Stomach (tissue), 9 donors: ENCODE results near the gene SRCIN1. TPM values are rescaled to one million over a fixed set of nuclear protein-coding genes. Genes with fewer than 3 reads are reported as not detected.

Experiments
- DNase-seq, 2 donors: peaks; one replicate each; pipeline versions ENCODE4 v3.0.0 to v3.0.0-alpha.2; 2013 to 2019
- H3K27ac ChIP-seq, 5 donors: fragments of 200-600 bp in 4 of 5; sonication (generic) in 4 of 5; one replicate each; pipeline ENCODE4 v1.5.1; 2013 to 2019; ENCODE audit warnings: mild to moderate bottlenecking in 1 of 5, moderate library complexity in 1 of 5
- H3K27me3 ChIP-seq, 3 donors: fragments of 200-600 bp; sonication (generic); one replicate each; pipeline ENCODE4 v1.5.1; 2017 to 2019; ENCODE audit warnings: mixed run types in 1 of 3
- H3K36me3 ChIP-seq, 4 donors: fragments of 200-600 bp; sonication (generic); 1 replicate in 3 of 4; 2 replicates in 1 of 4; pipeline ENCODE4 v1.5.1; 2016 to 2019
- H3K4me1 ChIP-seq, 4 donors: fragments of 200-600 bp; sonication (generic); one replicate each; pipeline ENCODE4 v1.5.1; 2016 to 2019
- H3K4me3 ChIP-seq, 4 donors: fragments of 200-600 bp; sonication (generic) in 3 of 4; one replicate each; pipeline ENCODE4 v1.5.1; 2016 to 2019; ENCODE audit warnings: mild to moderate bottlenecking in 1 of 4
- H3K9me3 ChIP-seq, 4 donors: fragments of 200-600 bp; sonication (generic); one replicate each; pipeline ENCODE4 v1.5.1; 2016 to 2019
- EP300 ChIP-seq: sonication (generic); formaldehyde crosslinking; IDR thresholded peaks from one replicate; pipeline ENCODE4 v1.6.1; 2017; ENCODE audit warnings: antibody characterized with exemption
- POLR2A ChIP-seq, 4 donors: fragments of 450-650 bp; IDR thresholded peaks; one replicate each; pipeline ENCODE4 v1.6.1; 2016; ENCODE audit warnings: antibody characterized with exemption in 4 of 4, control low read depth in 2 of 4, mild to moderate bottlenecking in 1 of 4, moderate library complexity in 1 of 4
- POLR2AphosphoS5 ChIP-seq, 3 donors: sonication (generic); formaldehyde crosslinking; IDR thresholded peaks; one replicate each; pipeline ENCODE4 v1.6.1; 2016; ENCODE audit warnings: antibody characterized with exemption in 3 of 3
- WGBS, 5 donors: extraction: QIAGEN DNeasy Blood & Tissue Kit in 3 of 5; methylation state at CpG; one replicate each; pipeline versions ENCODE4 v1.1.5 to v1.1.7; 2013 to 2018; 5-methylcytosine and 5-hydroxymethylcytosine counted together
- intact Hi-C: fragments of 100-400 bp; cut with DNase I; formaldehyde crosslinking; loops from one replicate; pipeline ENCODE4 v1.15.1; 2023; ENCODE audit warnings: low total_unique reads
- polyA plus RNA-seq, 3 donors: library from polyadenylated mRNA; stranded (reverse); fragments of 200-250 nt; gene quantifications; one replicate each; pipeline ENCODE4 v1.2.3, GENCODE V29; 2013
- total RNA-seq, 5 donors: library from RNA; depleted of rRNA; stranded (reverse); fragments of >200 nt; gene quantifications; one replicate each; pipeline versions ENCODE4 v1.1.0 to v1.2.3, GENCODE V29; 2014 to 2016
- TF ChIP-seq, protein P1 (sequence below), 7 experiments: fragments of 450-650 bp in 4 of 7; fragments of 200-600 bp in 3 of 7; sonication (generic) in 3 of 7; IDR thresholded peaks; one replicate each; pipeline ENCODE4 v1.5.1; 2016 to 2019; ENCODE audit warnings: antibody characterized with exemption in 7 of 7, control low read depth in 2 of 7, mild to moderate bottlenecking in 1 of 7
- donor health status: healthy with polysubstance abuse.
- donor health status: Bipolar disorder and iron deficiency.
- donor health status: healthy.

SRCIN1 gene
- total and polyA plus RNA-seq, 8 donors, result 0.29 to 21.9 (median 1.9) TPM

DNA sequence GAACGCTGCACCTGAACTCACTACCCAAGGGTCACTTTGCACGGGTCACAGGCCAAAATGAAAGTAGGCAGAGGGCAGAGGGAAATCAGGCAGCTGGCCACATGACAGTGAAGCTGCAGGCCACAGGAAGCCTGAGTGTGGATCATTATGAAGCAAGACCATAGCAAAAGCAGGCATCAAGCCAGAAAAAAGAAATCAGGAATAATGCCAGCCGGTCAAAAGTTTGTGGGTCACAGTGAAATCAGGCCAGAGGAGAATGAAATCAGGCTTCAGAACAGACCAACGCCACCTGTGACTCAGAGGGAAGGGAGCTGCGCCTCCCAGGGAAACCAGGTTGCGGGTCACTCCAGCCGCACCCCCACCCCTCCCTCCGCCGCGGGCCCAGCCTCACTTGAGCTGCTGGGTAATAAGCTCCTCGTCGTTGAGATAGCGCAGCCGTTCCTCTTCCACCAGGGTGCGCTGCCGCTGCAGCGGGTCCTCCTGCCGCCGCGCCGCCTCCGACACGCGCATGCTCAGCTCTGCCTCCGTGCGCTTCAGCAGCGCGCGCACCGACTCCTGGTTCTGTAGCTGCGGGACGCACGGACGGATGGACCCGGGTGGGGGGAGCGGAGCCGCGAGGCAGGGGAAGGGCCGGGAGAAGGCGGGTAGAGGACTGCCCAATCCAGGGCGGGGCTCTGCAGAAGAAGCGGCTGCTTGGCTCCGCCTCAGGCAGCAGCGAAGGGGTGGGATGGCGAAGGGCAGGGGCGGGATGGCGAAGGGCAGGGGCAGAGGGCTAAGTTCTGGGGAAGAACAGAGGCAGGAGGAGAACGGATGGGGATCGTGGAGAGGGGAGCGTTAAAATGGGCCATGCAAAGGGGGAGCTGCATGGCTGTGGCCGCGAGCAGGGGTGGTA lies 47.7 kb downstream of the SRCIN1 start:
- H3K4me1 ChIP-seq, result peaks cover 25 to 48% (median 35%) of the 10 kb centered on the region in 4 donors
- peaks cover 20 to 72% (median 35%) of the 10 kb centered on the region in 3 donors for H3K27me3 ChIP-seq
- DNase-seq, result peak; percentile 95 to 98
- 2 to 4% (median 4%) methylated on average over 46 to 52 of the region's 52 CpGs for WGBS, 5 donors
- peak overlapping the region; percentile 32 to 58 (median 47) for H3K4me3 ChIP-seq
- TF ChIP-seq EP300 (no peak), POLR2AphosphoS5 (IDR thresholded peaks at IDR 0.05) (peak in 2 of 3 donors; percentile 63 to 85), POLR2A (IDR thresholded peaks at IDR 0.05) (no peak)
- TF ChIP-seq, protein P1, sequence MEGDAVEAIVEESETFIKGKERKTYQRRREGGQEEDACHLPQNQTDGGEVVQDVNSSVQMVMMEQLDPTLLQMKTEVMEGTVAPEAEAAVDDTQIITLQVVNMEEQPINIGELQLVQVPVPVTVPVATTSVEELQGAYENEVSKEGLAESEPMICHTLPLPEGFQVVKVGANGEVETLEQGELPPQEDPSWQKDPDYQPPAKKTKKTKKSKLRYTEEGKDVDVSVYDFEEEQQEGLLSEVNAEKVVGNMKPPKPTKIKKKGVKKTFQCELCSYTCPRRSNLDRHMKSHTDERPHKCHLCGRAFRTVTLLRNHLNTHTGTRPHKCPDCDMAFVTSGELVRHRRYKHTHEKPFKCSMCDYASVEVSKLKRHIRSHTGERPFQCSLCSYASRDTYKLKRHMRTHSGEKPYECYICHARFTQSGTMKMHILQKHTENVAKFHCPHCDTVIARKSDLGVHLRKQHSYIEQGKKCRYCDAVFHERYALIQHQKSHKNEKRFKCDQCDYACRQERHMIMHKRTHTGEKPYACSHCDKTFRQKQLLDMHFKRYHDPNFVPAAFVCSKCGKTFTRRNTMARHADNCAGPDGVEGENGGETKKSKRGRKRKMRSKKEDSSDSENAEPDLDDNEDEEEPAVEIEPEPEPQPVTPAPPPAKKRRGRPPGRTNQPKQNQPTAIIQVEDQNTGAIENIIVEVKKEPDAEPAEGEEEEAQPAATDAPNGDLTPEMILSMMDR (IDR thresholded peaks at IDR 0.05), result peak in 5 of 7 experiments; percentile 84 to 98 (median 91)
- H3K27ac ChIP-seq, result peak overlapping the region; percentile 14 to 68 (median 49)
- H3K36me3 ChIP-seq, result no peaks in the 10 kb centered on the region
- no peaks in the 10 kb centered on the region for H3K9me3 ChIP-seq
- intact Hi-C loops, result no loop called here

GRCh38 chr17:38557396-38557795 lies 48.4 kb downstream of the SRCIN1 start:
- no peak for TF ChIP-seq EP300
- TF ChIP-seq, protein P1 (IDR thresholded peaks at IDR 0.05), result no peak
- TF ChIP-seq POLR2AphosphoS5 (IDR thresholded peaks at IDR 0.05), result no peak
- no peak for TF ChIP-seq POLR2A (IDR thresholded peaks at IDR 0.05)
- no peak for DNase-seq
- peaks cover 14 to 72% (median 28%) of the 10 kb centered on the region in 3 donors for H3K27me3 ChIP-seq
- H3K4me1 ChIP-seq, result peaks cover 25 to 45% (median 35%) of the 10 kb centered on the region in 4 donors
- H3K36me3 ChIP-seq, result no peaks in the 10 kb centered on the region
- peak overlapping the region in 1 of 4 donors; percentile 58 for H3K4me3 ChIP-seq
- peak overlapping the region; percentile 14 to 68 (median 49) for H3K27ac ChIP-seq
- intact Hi-C loops, result no loop called here
- WGBS, 5 donors, result 63 to 73% (median 68%) methylated on average over 5 to 6 of the region's 6 CpGs
- H3K9me3 ChIP-seq, result no peaks in the 10 kb centered on the region

DNA sequence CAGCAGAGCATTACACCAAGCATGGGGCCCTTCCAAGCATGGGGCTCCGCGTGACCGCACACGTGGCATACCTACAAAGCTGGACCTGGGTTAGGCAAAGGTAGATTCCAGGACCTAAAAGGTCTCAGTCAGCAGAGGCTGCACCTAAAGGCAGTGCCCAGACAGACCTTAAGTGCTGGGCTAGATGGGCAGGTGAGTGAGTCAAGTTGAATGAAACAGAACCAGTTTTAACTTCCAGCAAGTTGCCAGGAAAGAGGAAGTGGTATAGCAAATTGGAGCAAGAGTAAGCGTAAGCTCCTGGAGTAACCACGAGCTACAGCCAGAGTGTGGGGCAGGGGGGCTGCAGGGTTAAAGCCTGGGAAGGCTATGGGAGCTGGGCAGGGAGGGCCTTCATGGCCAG lies 49.5 kb downstream of the SRCIN1 start:
- TF ChIP-seq POLR2AphosphoS5 (IDR thresholded peaks at IDR 0.05) (no peak), EP300 (no peak), POLR2A (IDR thresholded peaks at IDR 0.05) (no peak)
- TF ChIP-seq, protein P1 (IDR thresholded peaks at IDR 0.05), result no peak
- peaks cover 3 to 72% (median 17%) of the 10 kb centered on the region in 3 donors for H3K27me3 ChIP-seq
- H3K4me1 ChIP-seq, result peaks cover 25 to 36% (median 35%) of the 10 kb centered on the region in 4 donors
- WGBS, 5 donors, result 86 to 95% (median 88%) methylated on average over 6 of the region's 6 CpGs
- H3K9me3 ChIP-seq, result no peaks in the 10 kb centered on the region
- DNase-seq, result no peak
- intact Hi-C loops, result no loop called here
- H3K36me3 ChIP-seq, result no peaks in the 10 kb centered on the region
- H3K27ac ChIP-seq, result no peak overlapping the region
- no peak overlapping the region for H3K4me3 ChIP-seq

- intact Hi-C loops, result no loop called here
- Histone ChIP-seq H3K4me1 (peaks cover 20 to 33% (median 26%) of the 10 kb centered on the region in 4 donors), H3K27ac (no peak overlapping the region), H3K9me3 (no peaks in the 10 kb centered on the region), H3K27me3 (peaks cover 0 to 65% (median 3%) of the 10 kb centered on the region in 3 donors), H3K36me3 (no peaks in the 10 kb centered on the region), H3K4me3 (no peak overlapping the region)
- WGBS, 5 donors, result 63 to 71% (median 68%) methylated on average over 8 of the region's 8 CpGs
- no peak for TF ChIP-seq POLR2AphosphoS5 (IDR thresholded peaks at IDR 0.05)
- TF ChIP-seq, protein P1 (IDR thresholded peaks at IDR 0.05), result no peak
- TF ChIP-seq EP300, result no peak
- no peak for TF ChIP-seq POLR2A (IDR thresholded peaks at IDR 0.05)
- no peak for DNase-seq
Observed at GRCh38 chr17:38554430-38555350, 51.1 kb downstream of the SRCIN1 start.
